Cardiac fibroblast (primary cell): ENCODE results near the gene ZCCHC17.

ENCODE experiments used
- DNase-seq, 2 donors: peaks; one replicate each; pipeline versions ENCODE4 v3.0.0 to v3.0.0-alpha.2; 2010; ENCODE audit warnings: low read depth in 2 of 2
- H3K4me3 ChIP-seq, 2 donors: replicated peaks in 1 of 2; 1 replicate in 1 of 2; 2 replicates in 1 of 2; pipeline ENCODE4 v1.5.1; 2011; ENCODE audit warnings: low read depth in 2 of 2, low read length in 2 of 2, mild to moderate bottlenecking in 2 of 2, moderate library complexity in 1 of 2
- TF ChIP-seq, protein P1 (sequence below): IDR thresholded peaks from one replicate; pipeline ENCODE4 v1.5.1; 2011; ENCODE audit warnings: low read depth, mild to moderate bottlenecking, low read length, inconsistent platforms

The ZCCHC17 gene

GRCh38 chr1:31326461-31326860 lies 29.6 kb downstream of the ZCCHC17 start:
- no peak for DNase-seq
- TF ChIP-seq, protein P1, sequence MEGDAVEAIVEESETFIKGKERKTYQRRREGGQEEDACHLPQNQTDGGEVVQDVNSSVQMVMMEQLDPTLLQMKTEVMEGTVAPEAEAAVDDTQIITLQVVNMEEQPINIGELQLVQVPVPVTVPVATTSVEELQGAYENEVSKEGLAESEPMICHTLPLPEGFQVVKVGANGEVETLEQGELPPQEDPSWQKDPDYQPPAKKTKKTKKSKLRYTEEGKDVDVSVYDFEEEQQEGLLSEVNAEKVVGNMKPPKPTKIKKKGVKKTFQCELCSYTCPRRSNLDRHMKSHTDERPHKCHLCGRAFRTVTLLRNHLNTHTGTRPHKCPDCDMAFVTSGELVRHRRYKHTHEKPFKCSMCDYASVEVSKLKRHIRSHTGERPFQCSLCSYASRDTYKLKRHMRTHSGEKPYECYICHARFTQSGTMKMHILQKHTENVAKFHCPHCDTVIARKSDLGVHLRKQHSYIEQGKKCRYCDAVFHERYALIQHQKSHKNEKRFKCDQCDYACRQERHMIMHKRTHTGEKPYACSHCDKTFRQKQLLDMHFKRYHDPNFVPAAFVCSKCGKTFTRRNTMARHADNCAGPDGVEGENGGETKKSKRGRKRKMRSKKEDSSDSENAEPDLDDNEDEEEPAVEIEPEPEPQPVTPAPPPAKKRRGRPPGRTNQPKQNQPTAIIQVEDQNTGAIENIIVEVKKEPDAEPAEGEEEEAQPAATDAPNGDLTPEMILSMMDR, result no peak
- no peak overlapping the region for H3K4me3 ChIP-seq

DNA sequence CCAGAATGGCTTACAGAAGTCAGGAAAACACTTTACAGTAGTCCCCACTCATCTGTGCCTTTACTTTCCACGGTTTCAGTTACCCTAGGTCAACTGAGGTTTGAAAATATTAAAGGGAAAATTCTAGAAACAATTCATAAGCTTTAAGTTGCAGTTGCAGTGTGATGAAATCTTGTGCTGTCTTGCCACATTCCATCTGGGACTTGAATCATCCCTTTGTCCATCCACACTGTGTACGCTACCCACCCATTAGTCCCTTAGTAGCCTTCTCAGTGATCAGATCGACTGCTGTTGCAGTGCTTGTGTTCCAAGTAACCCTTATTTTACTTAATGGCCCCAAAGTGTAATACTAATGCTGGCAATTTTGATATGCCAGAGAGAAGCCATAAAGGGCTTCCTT lies 30.5 kb downstream of the ZCCHC17 start:
- DNase-seq, result peak; percentile 52 to 57
- TF ChIP-seq, protein P1, result no peak
- no peak overlapping the region for H3K4me3 ChIP-seq

DNA sequence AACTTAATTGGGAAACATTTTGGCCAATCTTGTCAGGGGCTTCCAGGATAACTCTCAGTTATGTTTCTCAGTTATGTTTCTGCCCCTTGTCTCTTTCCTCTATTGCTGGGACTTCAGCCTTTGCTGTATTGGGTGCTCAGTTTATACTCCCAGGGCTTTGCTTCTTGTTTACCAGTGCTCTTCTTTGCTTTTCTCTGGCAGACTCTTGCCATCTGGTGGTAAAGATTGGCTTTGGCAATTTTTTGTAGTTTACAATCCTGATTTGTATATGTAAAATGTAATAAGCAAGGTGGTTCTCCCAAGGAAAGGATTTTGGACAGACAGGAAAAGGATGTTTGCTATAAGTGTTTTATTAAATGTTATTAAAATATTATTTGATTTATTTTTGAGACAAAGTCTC lies 38.2 kb downstream of the ZCCHC17 start:
- no peak overlapping the region for H3K4me3 ChIP-seq
- DNase-seq, result peak; percentile 64 to 68
- TF ChIP-seq, protein P1, result peak; percentile 54

DNA sequence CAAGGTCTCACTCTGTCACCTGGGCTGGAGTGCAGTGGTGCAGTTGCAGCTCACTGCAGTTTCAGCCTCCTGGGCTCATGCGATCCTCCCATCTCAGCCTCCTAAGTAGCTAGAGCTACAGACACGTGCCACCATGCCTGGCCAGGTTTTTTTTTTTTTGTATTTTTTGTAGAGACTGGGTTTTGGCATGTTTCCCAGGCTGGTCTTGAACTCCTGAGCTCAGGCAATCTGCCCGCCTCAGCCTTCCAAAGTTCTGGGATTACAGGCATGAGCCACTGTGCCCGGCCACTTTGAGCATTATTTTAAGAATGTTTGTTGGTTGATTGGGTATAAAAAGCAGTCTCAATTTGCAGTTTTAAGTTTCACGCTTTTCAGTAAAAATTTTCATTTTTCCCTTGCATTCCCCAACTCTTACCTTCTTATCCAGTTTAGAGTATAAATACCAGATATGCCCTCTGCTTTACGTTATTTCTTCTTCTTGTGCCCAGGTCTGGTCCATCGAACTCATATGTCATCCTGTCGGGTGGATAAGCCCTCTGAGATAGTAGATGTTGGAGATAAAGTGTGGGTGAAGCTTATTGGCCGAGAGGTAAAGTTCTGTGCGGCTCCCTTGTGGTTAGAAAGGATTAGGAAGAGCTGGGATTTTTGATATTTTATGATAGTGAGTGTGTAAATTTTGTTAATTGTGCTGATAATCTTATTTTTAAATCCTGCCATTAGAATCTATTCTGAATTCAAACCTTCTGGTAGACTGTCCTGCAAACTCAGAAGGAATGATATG lies 40.0 kb downstream of the ZCCHC17 start:
- no peak overlapping the region for H3K4me3 ChIP-seq
- DNase-seq, result no peak
- TF ChIP-seq, protein P1, result no peak

- DNase-seq, result no peak
- TF ChIP-seq, protein P1, result no peak
- no peak overlapping the region for H3K4me3 ChIP-seq
Observed at GRCh38 chr1:31344503-31344902, 47.7 kb downstream of the ZCCHC17 start.

- no peak for DNase-seq
- H3K4me3 ChIP-seq, result no peak overlapping the region
- TF ChIP-seq, protein P1, result no peak
Observed at GRCh38 chr1:31345635-31346034, 48.8 kb downstream of the ZCCHC17 start.

DNA sequence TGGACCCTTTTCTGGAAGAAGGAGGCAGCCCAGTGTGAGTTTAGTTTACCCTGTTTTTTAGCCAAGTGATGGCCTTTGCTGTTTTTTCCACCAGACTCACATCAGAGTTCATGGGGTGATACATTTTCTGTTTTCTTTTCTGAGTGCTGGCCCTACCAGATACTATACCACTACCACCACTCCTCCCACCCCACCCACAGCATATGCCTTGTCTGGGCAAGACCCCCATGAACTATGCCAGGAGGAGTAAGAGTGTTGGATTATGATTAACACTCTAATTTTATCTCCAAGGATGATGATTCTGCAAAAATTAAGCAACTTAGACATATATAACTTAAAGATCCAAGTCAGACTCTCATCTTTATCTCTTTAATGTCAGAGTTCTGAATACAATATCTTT lies 50.0 kb downstream of the ZCCHC17 start:
- TF ChIP-seq, protein P1, result no peak
- no peak for DNase-seq
- no peak overlapping the region for H3K4me3 ChIP-seq
